ENCODE measurements around the gene SLC4A2. TPM values are rescaled to one million over a fixed set of nuclear protein-coding genes. Genes with fewer than 3 reads are reported as not detected.

SLC4A2 gene
- total RNA-seq, 1 donor from 2014 or later: 371 TPM

- peak; percentile 67 for TF ChIP-seq CTCF (IDR thresholded peaks at IDR 0.05)
- peak overlapping the region; percentile 60 for H3K4me3 Mint-ChIP-seq (ENCODE audit: unreplicated experiment)
- no peaks in the 10 kb centered on the region for H3K36me3 Mint-ChIP-seq (ENCODE audit: low read depth)
- no peak for DNase-seq (ENCODE audit: low spot score)
- peaks cover 22% of the 10 kb centered on the region for H3K27me3 Mint-ChIP-seq (ENCODE audit: low read depth)
- peaks cover 22% of the 10 kb centered on the region for H3K4me1 Mint-ChIP-seq (ENCODE audit: low read depth)
- H3K27ac Mint-ChIP-seq (ENCODE audit: unreplicated experiment): no peak overlapping the region
- H3K9me3 Mint-ChIP-seq (ENCODE audit: low read depth): no peaks in the 10 kb centered on the region
Measured at GRCh38 chr7:151018421-151019129, 40.8 kb upstream of the SLC4A2 start.

GRCh38 chr7:151019130-151019447 is 40.3 kb upstream of the SLC4A2 start:
- TF ChIP-seq CTCF (IDR thresholded peaks at IDR 0.05): no peak
- Mint-ChIP-seq H3K27ac (ENCODE audit: unreplicated experiment) (no peak overlapping the region), H3K36me3 (ENCODE audit: low read depth) (no peaks in the 10 kb centered on the region), H3K9me3 (ENCODE audit: low read depth) (no peaks in the 10 kb centered on the region), H3K4me1 (ENCODE audit: low read depth) (peaks cover 22% of the 10 kb centered on the region), H3K27me3 (ENCODE audit: low read depth) (peaks cover 22% of the 10 kb centered on the region), H3K4me3 (ENCODE audit: unreplicated experiment) (no peak overlapping the region)
- no peak for DNase-seq (ENCODE audit: low spot score)

- peaks cover 22% of the 10 kb centered on the region for H3K4me1 Mint-ChIP-seq (ENCODE audit: low read depth)
- no peaks in the 10 kb centered on the region for H3K36me3 Mint-ChIP-seq (ENCODE audit: low read depth)
- no peak for DNase-seq (ENCODE audit: low spot score)
- no peak overlapping the region for H3K27ac Mint-ChIP-seq (ENCODE audit: unreplicated experiment)
- H3K9me3 Mint-ChIP-seq (ENCODE audit: low read depth): no peaks in the 10 kb centered on the region
- H3K27me3 Mint-ChIP-seq (ENCODE audit: low read depth): peaks cover 21% of the 10 kb centered on the region
- TF ChIP-seq CTCF (IDR thresholded peaks at IDR 0.05): no peak
- H3K4me3 Mint-ChIP-seq (ENCODE audit: unreplicated experiment): no peak overlapping the region
Measured at GRCh38 chr7:151020231-151020630, 39.2 kb upstream of the SLC4A2 start.

GRCh38 chr7:151023232-151023631 is 36.2 kb upstream of the SLC4A2 start:
- Mint-ChIP-seq H3K27ac (ENCODE audit: unreplicated experiment) (no peak overlapping the region), H3K4me1 (ENCODE audit: low read depth) (peaks cover 20% of the 10 kb centered on the region), H3K9me3 (ENCODE audit: low read depth) (no peaks in the 10 kb centered on the region), H3K4me3 (ENCODE audit: unreplicated experiment) (no peak overlapping the region), H3K27me3 (ENCODE audit: low read depth) (peaks cover 14% of the 10 kb centered on the region), H3K36me3 (ENCODE audit: low read depth) (no peaks in the 10 kb centered on the region)
- no peak for DNase-seq (ENCODE audit: low spot score)
- no peak for TF ChIP-seq CTCF (IDR thresholded peaks at IDR 0.05)

- TF ChIP-seq CTCF (IDR thresholded peaks at IDR 0.05): no peak
- no peak for DNase-seq (ENCODE audit: low spot score)
- Mint-ChIP-seq H3K27ac (ENCODE audit: unreplicated experiment) (no peak within 1 kb of the TSS), H3K4me3 (ENCODE audit: unreplicated experiment) (no peak within 1 kb of the TSS), H3K9me3 (ENCODE audit: low read depth) (no peaks in the 10 kb centered on the region), H3K4me1 (ENCODE audit: low read depth) (peaks cover 25% of the 10 kb centered on the region), H3K27me3 (ENCODE audit: low read depth) (peaks cover 8% of the 10 kb centered on the region), H3K36me3 (ENCODE audit: low read depth) (peaks cover 2% of the 10 kb centered on the region)
Measured at GRCh38 chr7:151024435-151025056, 34.8 kb upstream of the SLC4A2 start, which contains the start of gene ATG9B. ATG9B (minus strand) TSS chr7:151024494; CDS start chr7:151024423, 71 bp downstream.

Measured in chondrocyte (in vitro differentiated cells).